HEK293 (cell line): ENCODE results near the gene DBN1.

Source experiments
- CTCF ChIA-PET: fragments of 350-600 bp; formaldehyde crosslinking; extraction: SDS; loops from one replicate; lab custom pipeline; 2021; ENCODE audit warnings: antibody characterized with exemption; lab: Yijun Ruan, JAX
- POLR2A ChIA-PET: fragments of 300-600 bp; formaldehyde crosslinking; extraction: SDS; loops from one replicate; lab custom pipeline; 2020; ENCODE audit warnings: antibody characterized with exemption, inconsistent platforms; lab: Yijun Ruan, JAX
- H3K27ac ChIP-seq: fragments of 200-500 bp; sonication (Bioruptor generic); 2 replicates; pipeline ENCODE4 v1.5.1; 2014; ENCODE audit warnings: low read depth, low read length, control low read depth, inconsistent platforms; ENCODE audit errors: extremely low read depth
- H3K36me3 ChIP-seq, 2 experiments: fragments of 200-500 bp in 1 of 2; sonication (Bioruptor generic) in 1 of 2; 1 replicate in 1 of 2; 2 replicates in 1 of 2; pipeline ENCODE4 v1.5.1; 2014 to 2017; ENCODE audit warnings: inconsistent platforms in 2 of 2, low read length in 2 of 2; ENCODE audit not compliant: control insufficient read depth in 2 of 2, insufficient read depth in 1 of 2
- H3K4me1 ChIP-seq: fragments of 200-500 bp; sonication (Bioruptor generic); 2 replicates; pipeline ENCODE4 v1.5.1; 2014; ENCODE audit warnings: mild to moderate bottlenecking, low read length, inconsistent platforms; ENCODE audit not compliant: control insufficient read depth, insufficient read depth
- H3K4me3 ChIP-seq: 2 replicates; pipeline ENCODE4 v1.5.1; 2011; ENCODE audit warnings: low read depth, mild to moderate bottlenecking, control low read depth, low read length, moderate library complexity
- H3K9me3 ChIP-seq: fragments of 200-500 bp; sonication (Bioruptor generic); 2 replicates; pipeline ENCODE4 v1.5.1; 2014; ENCODE audit warnings: low read depth, low read length, inconsistent platforms; ENCODE audit not compliant: control insufficient read depth, insufficient read depth
- FEZF1 ChIP-seq: fragments of 450-650 bp; formaldehyde crosslinking; IDR thresholded peaks from 2 replicates; pipeline ENCODE4 v1.5.1; 2016; ENCODE audit warnings: missing biosample characterization, missing genetic modification characterization
- IKZF3 ChIP-seq: fragments of 450-650 bp; IDR thresholded peaks from 2 replicates; pipeline ENCODE4 v1.5.0; 2018; ENCODE audit warnings: missing biosample characterization, mild to moderate bottlenecking, missing genetic modification characterization, moderate library complexity
- KLF1 ChIP-seq: fragments of 450-650 bp; formaldehyde crosslinking; IDR thresholded peaks from 2 replicates; pipeline ENCODE4 v1.5.1; 2016; ENCODE audit warnings: missing biosample characterization, missing genetic modification characterization
- KLF16 ChIP-seq: fragments of 450-650 bp; formaldehyde crosslinking; IDR thresholded peaks from 2 replicates; pipeline ENCODE4 v1.5.1; 2017; ENCODE audit warnings: missing biosample characterization, missing genetic modification characterization
- MZF1 ChIP-seq: fragments of 450-650 bp; formaldehyde crosslinking; IDR thresholded peaks from 2 replicates; pipeline ENCODE4 v1.5.1; 2017; ENCODE audit warnings: missing biosample characterization, missing genetic modification characterization, borderline replicate concordance
- REPIN1 ChIP-seq: fragments of 450-650 bp; formaldehyde crosslinking; IDR thresholded peaks from 2 replicates; pipeline ENCODE4 v1.5.1; 2017; ENCODE audit warnings: missing biosample characterization, missing genetic modification characterization, low read depth
- SCRT2 ChIP-seq: fragments of 450-650 bp; formaldehyde crosslinking; IDR thresholded peaks from 2 replicates; pipeline ENCODE4 v1.5.1; 2016; ENCODE audit warnings: missing biosample characterization, missing genetic modification characterization
- SETDB1 ChIP-seq: IDR thresholded peaks from one replicate; pipeline ENCODE4 v1.6.1; 2017; ENCODE audit warnings: mild to moderate bottlenecking, low read length, moderate library complexity, mixed read lengths; ENCODE audit not compliant: insufficient read length
- WT1 ChIP-seq: fragments of 450-650 bp; formaldehyde crosslinking; IDR thresholded peaks from 2 replicates; pipeline ENCODE4 v1.5.1; 2016; ENCODE audit warnings: missing biosample characterization, missing genetic modification characterization
- ZFP41 ChIP-seq: fragments of 450-650 bp; formaldehyde crosslinking; IDR thresholded peaks from 2 replicates; pipeline ENCODE4 v1.5.1; 2016; ENCODE audit warnings: missing biosample characterization, missing genetic modification characterization, borderline replicate concordance
- ZNF391 ChIP-seq: fragments of 450-650 bp; formaldehyde crosslinking; IDR thresholded peaks from 2 replicates; pipeline ENCODE4 v1.5.1; 2016; ENCODE audit warnings: low read depth, missing biosample characterization, missing genetic modification characterization, borderline replicate concordance
- ZNF426 ChIP-seq: fragments of 450-650 bp; formaldehyde crosslinking; IDR thresholded peaks from 2 replicates; pipeline ENCODE4 v1.5.1; 2017; ENCODE audit warnings: missing biosample characterization, missing genetic modification characterization, mild to moderate bottlenecking, inconsistent platforms, moderate library complexity
- ZNF544 ChIP-seq: fragments of 450-650 bp; formaldehyde crosslinking; IDR thresholded peaks from 2 replicates; pipeline ENCODE4 v1.5.0; 2017; ENCODE audit warnings: missing biosample characterization, missing genetic modification characterization
- ZNF555 ChIP-seq: fragments of 450-650 bp; formaldehyde crosslinking; conservative IDR thresholded peaks from 2 replicates; pipeline ENCODE4 v1.5.1; 2017; ENCODE audit warnings: missing biosample characterization, mild to moderate bottlenecking, missing genetic modification characterization, inconsistent platforms
- ZNF639 ChIP-seq: fragments of 450-650 bp; formaldehyde crosslinking; IDR thresholded peaks from 2 replicates; pipeline ENCODE4 v1.5.1; 2016; ENCODE audit warnings: missing biosample characterization, missing genetic modification characterization
- TF ChIP-seq, protein P1 (sequence below): fragments of 450-650 bp; formaldehyde crosslinking; optimal IDR thresholded peaks from 2 replicates; pipeline ENCODE3; 2016; ENCODE audit warnings: missing biosample characterization, mild to moderate bottlenecking, missing genetic modification characterization
- TF ChIP-seq, protein P2 (sequence below): fragments of 450-650 bp; formaldehyde crosslinking; IDR thresholded peaks from 2 replicates; pipeline ENCODE4 v1.5.1; 2017; ENCODE audit warnings: missing biosample characterization, missing genetic modification characterization
- TF ChIP-seq, protein P3 (sequence below): fragments of 450-650 bp; IDR thresholded peaks from 2 replicates; pipeline ENCODE4 v1.5.1; 2018; ENCODE audit warnings: missing biosample characterization, mild to moderate bottlenecking, missing genetic modification characterization
- TF ChIP-seq, protein P4 (sequence below): fragments of 450-650 bp; formaldehyde crosslinking; IDR thresholded peaks from 2 replicates; pipeline ENCODE4 v1.5.1; 2016; ENCODE audit warnings: missing biosample characterization, missing genetic modification characterization

Gene DBN1

DNA sequence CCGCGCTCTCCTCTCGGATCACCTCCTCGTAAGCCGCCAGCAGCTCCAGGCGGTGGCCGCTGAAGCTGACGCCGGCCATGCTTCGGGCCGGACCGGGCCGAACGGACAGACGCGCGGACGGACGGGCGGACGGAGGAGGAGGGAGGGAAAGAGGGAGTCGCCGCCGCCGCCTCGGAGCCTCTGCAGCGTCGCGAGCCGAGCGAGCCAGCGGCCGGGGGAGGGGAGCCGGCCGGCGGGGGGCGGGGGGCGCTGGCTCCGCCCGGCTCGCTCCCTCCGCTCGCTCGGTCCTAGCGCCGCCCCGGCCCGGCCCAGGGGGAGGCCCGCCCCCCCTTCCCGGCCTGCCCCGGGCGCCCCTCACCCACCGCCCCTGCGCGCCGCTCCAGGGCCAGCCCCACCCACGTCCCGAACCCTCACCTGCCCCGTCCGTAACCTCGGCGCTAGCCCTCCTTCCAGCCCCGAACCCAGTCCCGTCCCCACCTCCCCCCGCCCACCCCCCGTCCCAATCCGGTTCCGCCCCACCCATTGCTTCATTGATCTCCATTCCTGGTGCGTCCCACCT, at the start of gene DBN1:
Gene DBN1 (minus strand): TSS at position 192 of the 559 bp plus-strand sequence. CDS start 113 bp downstream, at position 79.
- ChIA-PET CTCF (interaction anchor here (0.6 to 3.1 kb wide), 4 partner anchors 18 to 101 kb away, joined by 3 to 12 read pairs (median 5); no protein-coding TSS in a partner anchor), POLR2A (interaction anchor here (0.7 to 7.3 kb wide), 9 partner anchors 10 to 95 kb away, joined by 3 to 102 read pairs (median 5); partner anchors contain the start of genes DDX41, GRK6 and PDLIM7)
- Histone ChIP-seq H3K27ac (peak within 1 kb of the TSS; percentile 82; the same call in 1 of the 2 replicates), H3K4me1 (peaks cover 4% of the 10 kb centered on the region), H3K36me3 (peaks cover 0 to 28% of the 10 kb centered on the region in 2 experiments; a peak in 1 of 3 replicates), H3K4me3 (peak within 1 kb of the TSS; percentile 85), H3K9me3 (no peaks in the 10 kb centered on the region)
- TF ChIP-seq KLF1 (tag by site-specific recombination) (no peak), SCRT2 (tag by site-specific recombination) (no peak), ZNF426 (no peak), IKZF3 (tag by site-specific recombination) (no peak), MZF1 (tag by site-specific recombination) (no peak), REPIN1 (tag by site-specific recombination) (no peak), WT1 (tag by site-specific recombination) (0 out of 2 replicates have a peak, but pooled peaks have one; percentile 14), ZFP41 (no peak)
- TF ChIP-seq, protein P1, sequence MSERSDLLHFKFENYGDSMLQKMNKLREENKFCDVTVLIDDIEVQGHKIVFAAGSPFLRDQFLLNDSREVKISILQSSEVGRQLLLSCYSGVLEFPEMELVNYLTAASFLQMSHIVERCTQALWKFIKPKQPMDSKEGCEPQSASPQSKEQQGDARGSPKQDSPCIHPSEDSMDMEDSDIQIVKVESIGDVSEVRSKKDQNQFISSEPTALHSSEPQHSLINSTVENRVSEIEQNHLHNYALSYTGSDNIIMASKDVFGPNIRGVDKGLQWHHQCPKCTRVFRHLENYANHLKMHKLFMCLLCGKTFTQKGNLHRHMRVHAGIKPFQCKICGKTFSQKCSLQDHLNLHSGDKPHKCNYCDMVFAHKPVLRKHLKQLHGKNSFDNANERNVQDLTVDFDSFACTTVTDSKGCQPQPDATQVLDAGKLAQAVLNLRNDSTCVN (tag by site-specific recombination) = peak; percentile 33
- TF ChIP-seq, protein P2, sequence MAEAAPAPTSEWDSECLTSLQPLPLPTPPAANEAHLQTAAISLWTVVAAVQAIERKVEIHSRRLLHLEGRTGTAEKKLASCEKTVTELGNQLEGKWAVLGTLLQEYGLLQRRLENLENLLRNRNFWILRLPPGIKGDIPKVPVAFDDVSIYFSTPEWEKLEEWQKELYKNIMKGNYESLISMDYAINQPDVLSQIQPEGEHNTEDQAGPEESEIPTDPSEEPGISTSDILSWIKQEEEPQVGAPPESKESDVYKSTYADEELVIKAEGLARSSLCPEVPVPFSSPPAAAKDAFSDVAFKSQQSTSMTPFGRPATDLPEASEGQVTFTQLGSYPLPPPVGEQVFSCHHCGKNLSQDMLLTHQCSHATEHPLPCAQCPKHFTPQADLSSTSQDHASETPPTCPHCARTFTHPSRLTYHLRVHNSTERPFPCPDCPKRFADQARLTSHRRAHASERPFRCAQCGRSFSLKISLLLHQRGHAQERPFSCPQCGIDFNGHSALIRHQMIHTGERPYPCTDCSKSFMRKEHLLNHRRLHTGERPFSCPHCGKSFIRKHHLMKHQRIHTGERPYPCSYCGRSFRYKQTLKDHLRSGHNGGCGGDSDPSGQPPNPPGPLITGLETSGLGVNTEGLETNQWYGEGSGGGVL (tag by site-specific recombination) = peak; percentile 43

DNA sequence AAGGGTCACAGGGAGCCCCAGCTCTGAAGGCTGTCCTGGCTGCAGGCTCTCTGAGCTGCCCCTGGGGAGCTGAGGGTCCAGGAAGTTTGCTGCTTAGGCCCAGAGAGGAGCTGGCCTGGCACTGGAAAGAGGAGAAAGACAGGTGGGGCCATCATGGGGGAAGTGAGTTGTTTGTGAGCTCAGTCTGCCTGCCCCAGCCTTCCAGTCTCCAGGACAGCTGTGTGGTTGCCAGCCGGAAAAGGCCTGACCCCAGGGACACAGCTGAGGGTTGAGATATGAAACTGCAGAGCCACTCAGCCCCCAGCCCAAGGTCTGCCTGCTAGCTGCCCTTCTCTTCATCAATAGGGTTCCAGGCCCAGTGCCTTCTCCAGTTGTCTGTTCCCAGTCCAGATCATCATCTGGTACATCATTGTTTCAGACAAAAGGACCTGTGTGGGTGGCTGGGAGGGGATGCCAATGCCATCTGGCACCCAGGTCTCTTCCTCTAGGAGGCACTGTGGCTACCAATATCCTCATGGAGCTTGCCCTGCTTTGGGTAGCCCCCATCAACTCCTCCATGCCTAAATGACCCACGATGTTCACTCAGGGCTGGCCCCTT, 47.6 kb upstream of the DBN1 start:
- Histone ChIP-seq H3K4me3 (no peak overlapping the region), H3K36me3 (peaks cover 3 to 61% of the 10 kb centered on the region in 2 experiments), H3K4me1 (no peaks in the 10 kb centered on the region; the same call in 1 of the 2 replicates), H3K9me3 (no peaks in the 10 kb centered on the region), H3K27ac (no peak overlapping the region)
- POLR2A ChIA-PET = interaction anchor here (1.4 kb wide), 1 partner anchor 24 kb away, joined by 8 read pairs; the partner anchor contains the start of gene PDLIM7
- TF ChIP-seq ZNF544 (no peak), KLF16 (no peak), FEZF1 (tag by site-specific recombination) (no peak), SETDB1 (no peak), ZNF391 (tag by site-specific recombination) (no peak), ZNF639 (tag by site-specific recombination) (no peak), REPIN1 (tag by site-specific recombination) (no peak), IKZF3 (tag by site-specific recombination) (no peak), ZNF555 (no peak)
- TF ChIP-seq, protein P3, sequence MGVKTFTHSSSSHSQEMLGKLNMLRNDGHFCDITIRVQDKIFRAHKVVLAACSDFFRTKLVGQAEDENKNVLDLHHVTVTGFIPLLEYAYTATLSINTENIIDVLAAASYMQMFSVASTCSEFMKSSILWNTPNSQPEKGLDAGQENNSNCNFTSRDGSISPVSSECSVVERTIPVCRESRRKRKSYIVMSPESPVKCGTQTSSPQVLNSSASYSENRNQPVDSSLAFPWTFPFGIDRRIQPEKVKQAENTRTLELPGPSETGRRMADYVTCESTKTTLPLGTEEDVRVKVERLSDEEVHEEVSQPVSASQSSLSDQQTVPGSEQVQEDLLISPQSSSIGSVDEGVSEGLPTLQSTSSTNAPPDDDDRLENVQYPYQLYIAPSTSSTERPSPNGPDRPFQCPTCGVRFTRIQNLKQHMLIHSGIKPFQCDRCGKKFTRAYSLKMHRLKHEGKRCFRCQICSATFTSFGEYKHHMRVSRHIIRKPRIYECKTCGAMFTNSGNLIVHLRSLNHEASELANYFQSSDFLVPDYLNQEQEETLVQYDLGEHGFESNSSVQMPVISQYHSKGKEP = no peak
- TF ChIP-seq, protein P4, sequence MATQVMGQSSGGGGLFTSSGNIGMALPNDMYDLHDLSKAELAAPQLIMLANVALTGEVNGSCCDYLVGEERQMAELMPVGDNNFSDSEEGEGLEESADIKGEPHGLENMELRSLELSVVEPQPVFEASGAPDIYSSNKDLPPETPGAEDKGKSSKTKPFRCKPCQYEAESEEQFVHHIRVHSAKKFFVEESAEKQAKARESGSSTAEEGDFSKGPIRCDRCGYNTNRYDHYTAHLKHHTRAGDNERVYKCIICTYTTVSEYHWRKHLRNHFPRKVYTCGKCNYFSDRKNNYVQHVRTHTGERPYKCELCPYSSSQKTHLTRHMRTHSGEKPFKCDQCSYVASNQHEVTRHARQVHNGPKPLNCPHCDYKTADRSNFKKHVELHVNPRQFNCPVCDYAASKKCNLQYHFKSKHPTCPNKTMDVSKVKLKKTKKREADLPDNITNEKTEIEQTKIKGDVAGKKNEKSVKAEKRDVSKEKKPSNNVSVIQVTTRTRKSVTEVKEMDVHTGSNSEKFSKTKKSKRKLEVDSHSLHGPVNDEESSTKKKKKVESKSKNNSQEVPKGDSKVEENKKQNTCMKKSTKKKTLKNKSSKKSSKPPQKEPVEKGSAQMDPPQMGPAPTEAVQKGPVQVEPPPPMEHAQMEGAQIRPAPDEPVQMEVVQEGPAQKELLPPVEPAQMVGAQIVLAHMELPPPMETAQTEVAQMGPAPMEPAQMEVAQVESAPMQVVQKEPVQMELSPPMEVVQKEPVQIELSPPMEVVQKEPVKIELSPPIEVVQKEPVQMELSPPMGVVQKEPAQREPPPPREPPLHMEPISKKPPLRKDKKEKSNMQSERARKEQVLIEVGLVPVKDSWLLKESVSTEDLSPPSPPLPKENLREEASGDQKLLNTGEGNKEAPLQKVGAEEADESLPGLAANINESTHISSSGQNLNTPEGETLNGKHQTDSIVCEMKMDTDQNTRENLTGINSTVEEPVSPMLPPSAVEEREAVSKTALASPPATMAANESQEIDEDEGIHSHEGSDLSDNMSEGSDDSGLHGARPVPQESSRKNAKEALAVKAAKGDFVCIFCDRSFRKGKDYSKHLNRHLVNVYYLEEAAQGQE (tag by site-specific recombination) = no peak
- CTCF ChIA-PET = interaction anchor here (0.5 to 2.2 kb wide), 5 partner anchors 10 to 25 kb away, joined by 3 to 8 read pairs (median 3); no protein-coding TSS in a partner anchor
